Measurements from ENCODE around the gene SSBP3.

GRCh38 chr1:54363925-54364324, 42.3 kb downstream of the SSBP3 start:
- TF ChIP-seq CTCF (conservative IDR thresholded peaks at IDR 0.05; ENCODE audit: low read depth in 2 of 2) (no peak), EZH2 (IDR thresholded peaks at IDR 0.05; ENCODE audit: low read depth, unreplicated experiment) (no peak), EZH2phosphoT487 (IDR thresholded peaks at IDR 0.05; ENCODE audit: unreplicated experiment) (no peak)
